Prostate gland (tissue), 2 donors: ENCODE measurements around the gene TMEM229A. TPM values are rescaled to one million over a fixed set of nuclear protein-coding genes. Genes with fewer than 3 reads are reported as not detected.
"Not testable (repeated sequence)": the region's sequence is repeated elsewhere in the genome, so short reads cannot be mapped to it uniquely, and the experiment has no call there.

Source experiments
- DNase-seq: peaks from one replicate; pipeline ENCODE4 v3.0.0-alpha.2; 2019; ENCODE audit warnings: low spot score
- H3K27ac ChIP-seq, 2 donors: fragments of 200-600 bp; sonication (generic); 2 replicates each; pipeline ENCODE4 v1.5.1; 2017 to 2019
- H3K27me3 ChIP-seq: fragments of 200-600 bp; sonication (generic); replicated peaks from 2 replicates; pipeline ENCODE4 v1.5.1; 2019; ENCODE audit not compliant: insufficient read depth
- H3K36me3 ChIP-seq, 2 donors: fragments of 200-600 bp; sonication (generic); 1 replicate in 1 of 2; 2 replicates in 1 of 2; pipeline versions ENCODE4 v1.5.1 to v1.8.1; 2017 to 2019
- H3K4me1 ChIP-seq: fragments of 200-600 bp; sonication (generic); replicated peaks from 2 replicates; pipeline ENCODE4 v1.5.1; 2019
- H3K4me3 ChIP-seq, 2 donors: fragments of 200-600 bp; sonication (generic); 2 replicates each; pipeline ENCODE4 v1.5.1; 2017 to 2019
- H3K9me3 ChIP-seq: fragments of 200-600 bp; sonication (generic); 2 replicates; pipeline ENCODE4 v1.5.1; 2017
- POLR2A ChIP-seq: fragments of 450-650 bp; IDR thresholded peaks from one replicate; pipeline ENCODE4 v1.6.1; 2016; ENCODE audit warnings: antibody characterized with exemption, mild to moderate bottlenecking
- POLR2AphosphoS5 ChIP-seq: sonication (generic); formaldehyde crosslinking; IDR thresholded peaks from one replicate; pipeline ENCODE4 v1.6.1; 2017; ENCODE audit warnings: antibody characterized with exemption
- WGBS: methylation state at CpG from one replicate; pipeline ENCODE4 v1.1.5; 2018; 5-methylcytosine and 5-hydroxymethylcytosine counted together
- intact Hi-C: fragments of 100-400 bp; cut with DNase I; formaldehyde crosslinking; loops from one replicate; pipeline ENCODE4 v1.14.2; 2022
- total RNA-seq, 2 donors: library from RNA; depleted of rRNA; stranded (reverse); fragments of >200 nt; gene quantifications; one replicate each; pipeline ENCODE4 v1.1.0, GENCODE V29; 2016
- TF ChIP-seq, protein P1 (sequence below), 4 experiments: fragments of 200-600 bp in 2 of 4; fragments of 450-650 bp in 2 of 4; sonication (generic) in 2 of 4; IDR thresholded peaks; 1 replicate in 3 of 4; 2 replicates in 1 of 4; pipeline ENCODE4 v1.5.1; 2016 to 2019; ENCODE audit warnings: antibody characterized with exemption in 4 of 4, mild to moderate bottlenecking in 2 of 4, moderate library complexity in 2 of 4

Gene TMEM229A
- total RNA-seq, 2 donors from 2014 or later = 51.7 TPM; not detected in 1

DNA sequence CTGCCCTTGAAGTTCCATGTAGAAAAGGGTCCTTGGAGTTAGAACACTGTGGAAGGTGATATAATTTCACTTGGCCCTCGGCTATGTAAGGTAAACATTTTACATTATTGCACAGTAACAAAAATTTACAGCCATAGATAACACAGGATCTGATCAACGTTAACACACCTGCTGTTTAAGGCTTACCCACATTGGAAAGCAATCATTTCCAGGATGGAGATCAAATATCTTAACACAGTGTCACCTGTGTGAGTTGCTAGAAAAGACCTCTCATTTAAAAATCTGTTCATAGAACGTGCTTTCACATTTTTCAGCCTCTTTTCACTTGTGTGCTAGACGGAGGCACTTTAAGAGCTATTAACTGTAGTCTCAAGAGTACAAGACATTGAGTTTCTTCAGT, 1.9 kb downstream of the TMEM229A start:
- no peaks in the 10 kb centered on the region for H3K4me1 ChIP-seq
- no peaks in the 10 kb centered on the region for H3K9me3 ChIP-seq
- H3K4me3 ChIP-seq = no peak overlapping the region
- TF ChIP-seq POLR2A (no peak), POLR2AphosphoS5 (no peak)
- TF ChIP-seq, protein P1, sequence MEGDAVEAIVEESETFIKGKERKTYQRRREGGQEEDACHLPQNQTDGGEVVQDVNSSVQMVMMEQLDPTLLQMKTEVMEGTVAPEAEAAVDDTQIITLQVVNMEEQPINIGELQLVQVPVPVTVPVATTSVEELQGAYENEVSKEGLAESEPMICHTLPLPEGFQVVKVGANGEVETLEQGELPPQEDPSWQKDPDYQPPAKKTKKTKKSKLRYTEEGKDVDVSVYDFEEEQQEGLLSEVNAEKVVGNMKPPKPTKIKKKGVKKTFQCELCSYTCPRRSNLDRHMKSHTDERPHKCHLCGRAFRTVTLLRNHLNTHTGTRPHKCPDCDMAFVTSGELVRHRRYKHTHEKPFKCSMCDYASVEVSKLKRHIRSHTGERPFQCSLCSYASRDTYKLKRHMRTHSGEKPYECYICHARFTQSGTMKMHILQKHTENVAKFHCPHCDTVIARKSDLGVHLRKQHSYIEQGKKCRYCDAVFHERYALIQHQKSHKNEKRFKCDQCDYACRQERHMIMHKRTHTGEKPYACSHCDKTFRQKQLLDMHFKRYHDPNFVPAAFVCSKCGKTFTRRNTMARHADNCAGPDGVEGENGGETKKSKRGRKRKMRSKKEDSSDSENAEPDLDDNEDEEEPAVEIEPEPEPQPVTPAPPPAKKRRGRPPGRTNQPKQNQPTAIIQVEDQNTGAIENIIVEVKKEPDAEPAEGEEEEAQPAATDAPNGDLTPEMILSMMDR (IDR thresholded peaks at IDR 0.05) = no peak
- H3K27me3 ChIP-seq = peaks cover 3% of the 10 kb centered on the region
- intact Hi-C loops = no loop called here
- no peak for DNase-seq
- no peaks in the 10 kb centered on the region for H3K36me3 ChIP-seq
- WGBS = 51% methylated on average over 4 of the region's 4 CpGs
- no peak overlapping the region for H3K27ac ChIP-seq

GRCh38 chr7:124029396-124030188, 3.3 kb downstream of the TMEM229A start:
- WGBS = 62% methylated on average over 4 of the region's 4 CpGs
- no peaks in the 10 kb centered on the region for H3K36me3 ChIP-seq
- H3K27me3 ChIP-seq = peaks cover 3% of the 10 kb centered on the region
- no peak overlapping the region for H3K27ac ChIP-seq
- intact Hi-C loops = no loop called here
- no peak overlapping the region for H3K4me3 ChIP-seq
- TF ChIP-seq POLR2A = no peak
- TF ChIP-seq, protein P1 (IDR thresholded peaks at IDR 0.05) = no peak
- TF ChIP-seq POLR2AphosphoS5 = no peak
- no peak for DNase-seq
- H3K4me1 ChIP-seq = no peaks in the 10 kb centered on the region
- no peaks in the 10 kb centered on the region for H3K9me3 ChIP-seq

DNA sequence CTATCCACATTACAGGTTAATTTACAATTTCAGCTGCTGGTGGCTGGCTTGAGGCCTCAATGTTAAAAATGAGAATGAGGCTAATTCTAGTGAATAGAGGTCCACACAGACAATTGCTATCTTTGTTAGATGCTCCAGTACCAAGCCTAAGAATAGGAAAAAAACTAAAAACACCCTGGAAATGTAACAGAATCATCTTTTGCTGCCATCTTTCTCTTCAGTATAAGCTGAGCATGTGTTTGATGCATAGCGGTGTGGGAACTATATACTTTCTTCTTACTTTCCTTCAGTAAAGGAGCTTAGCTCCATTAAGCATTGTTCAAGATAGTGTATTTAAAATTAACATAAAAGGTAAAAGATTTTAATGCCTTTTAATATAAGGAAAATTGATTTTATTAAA, 5.6 kb downstream of the TMEM229A start:
- intact Hi-C loops = no loop called here
- Histone ChIP-seq H3K9me3 (no peaks in the 10 kb centered on the region), H3K27me3 (peaks cover 3% of the 10 kb centered on the region), H3K4me3 (no peak overlapping the region), H3K36me3 (no peaks in the 10 kb centered on the region), H3K4me1 (no peaks in the 10 kb centered on the region), H3K27ac (no peak overlapping the region)
- no peak for TF ChIP-seq POLR2AphosphoS5
- no peak for TF ChIP-seq POLR2A
- TF ChIP-seq, protein P1 (IDR thresholded peaks at IDR 0.05) = no peak
- 98% methylated on average over 1 of the region's 1 CpG for WGBS
- no peak for DNase-seq

- H3K27me3 ChIP-seq, DNase-seq, H3K4me1 ChIP-seq, H3K36me3 ChIP-seq, H3K9me3 ChIP-seq, H3K4me3 ChIP-seq, intact Hi-C loops, H3K27ac ChIP-seq: not testable (repeated sequence)
- WGBS = 85% methylated on average over 3 of the region's 3 CpGs
Measured at GRCh38 chr7:124024329-124024728, 8.5 kb downstream of the TMEM229A start.

DNA sequence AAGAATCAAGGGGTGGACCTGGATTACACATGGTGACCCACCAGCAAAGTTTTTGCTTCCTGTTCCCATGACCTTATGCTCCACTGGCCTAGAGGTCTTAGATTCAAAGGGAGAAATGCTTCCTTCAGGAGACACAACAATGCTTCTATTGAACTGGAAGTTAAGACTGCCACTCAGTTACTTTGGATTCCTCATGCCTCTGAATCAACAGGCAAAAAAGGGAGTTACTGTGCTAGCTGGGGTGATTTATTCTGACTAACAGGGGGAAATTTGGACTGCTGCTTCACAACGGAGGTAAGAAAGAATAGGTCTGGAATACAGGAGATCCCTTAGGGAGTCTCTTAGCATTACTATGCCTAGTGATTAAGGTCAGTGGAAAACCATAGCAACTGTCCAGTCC, 10.3 kb downstream of the TMEM229A start:
- intact Hi-C loops = no loop called here
- H3K27me3 ChIP-seq = no peaks in the 10 kb centered on the region
- no peaks in the 10 kb centered on the region for H3K36me3 ChIP-seq
- no peak overlapping the region for H3K4me3 ChIP-seq
- no peaks in the 10 kb centered on the region for H3K4me1 ChIP-seq
- no peak overlapping the region for H3K27ac ChIP-seq
- TF ChIP-seq POLR2AphosphoS5 (no peak), POLR2A (no peak)
- TF ChIP-seq, protein P1 (IDR thresholded peaks at IDR 0.05) = no peak
- WGBS = 44% methylated on average over 1 of the region's 1 CpG
- H3K9me3 ChIP-seq = no peaks in the 10 kb centered on the region
- no peak for DNase-seq
